GM12875 (cell line): Measurements from ENCODE around the gene STAB1.

Experiments used
- H3K4me3 ChIP-seq: one replicate; pipeline ENCODE4 v1.5.1; 2011; ENCODE audit warnings: low read depth, low read length, control low read depth
- TF ChIP-seq, protein P1 (sequence below): IDR thresholded peaks from 2 replicates; pipeline ENCODE4 v1.5.1; 2011; ENCODE audit warnings: low read depth, mild to moderate bottlenecking, control low read depth, inconsistent platforms, low read length, moderate library complexity, borderline replicate concordance; ENCODE audit not compliant: insufficient read depth

STAB1 gene

DNA sequence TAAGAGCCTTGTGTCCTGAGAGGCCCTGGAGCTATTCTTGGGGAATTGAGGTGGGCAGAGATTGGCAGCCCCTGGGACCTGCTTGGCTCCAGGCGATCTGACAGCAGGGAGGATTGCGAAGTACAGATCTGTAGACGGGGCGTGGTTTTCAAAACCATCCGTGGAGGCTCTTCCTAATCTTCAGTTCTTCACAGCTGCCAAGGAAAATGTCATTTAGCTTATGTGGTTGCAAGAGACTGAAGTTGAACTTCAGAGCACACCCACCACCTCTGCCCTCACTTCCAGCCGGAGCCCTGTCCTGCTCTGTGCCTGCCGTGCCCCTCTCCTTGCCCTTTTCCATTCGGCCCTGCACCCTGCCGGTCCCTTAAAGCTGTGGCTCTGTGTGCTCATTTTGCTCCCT, 26.8 kb upstream of the STAB1 start:
- TF ChIP-seq, protein P1, sequence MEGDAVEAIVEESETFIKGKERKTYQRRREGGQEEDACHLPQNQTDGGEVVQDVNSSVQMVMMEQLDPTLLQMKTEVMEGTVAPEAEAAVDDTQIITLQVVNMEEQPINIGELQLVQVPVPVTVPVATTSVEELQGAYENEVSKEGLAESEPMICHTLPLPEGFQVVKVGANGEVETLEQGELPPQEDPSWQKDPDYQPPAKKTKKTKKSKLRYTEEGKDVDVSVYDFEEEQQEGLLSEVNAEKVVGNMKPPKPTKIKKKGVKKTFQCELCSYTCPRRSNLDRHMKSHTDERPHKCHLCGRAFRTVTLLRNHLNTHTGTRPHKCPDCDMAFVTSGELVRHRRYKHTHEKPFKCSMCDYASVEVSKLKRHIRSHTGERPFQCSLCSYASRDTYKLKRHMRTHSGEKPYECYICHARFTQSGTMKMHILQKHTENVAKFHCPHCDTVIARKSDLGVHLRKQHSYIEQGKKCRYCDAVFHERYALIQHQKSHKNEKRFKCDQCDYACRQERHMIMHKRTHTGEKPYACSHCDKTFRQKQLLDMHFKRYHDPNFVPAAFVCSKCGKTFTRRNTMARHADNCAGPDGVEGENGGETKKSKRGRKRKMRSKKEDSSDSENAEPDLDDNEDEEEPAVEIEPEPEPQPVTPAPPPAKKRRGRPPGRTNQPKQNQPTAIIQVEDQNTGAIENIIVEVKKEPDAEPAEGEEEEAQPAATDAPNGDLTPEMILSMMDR, result no peak
- H3K4me3 ChIP-seq, result no peak overlapping the region

- TF ChIP-seq, protein P1, result no peak
- no peak overlapping the region for H3K4me3 ChIP-seq
Measured at GRCh38 chr3:52469001-52469400, 26.1 kb upstream of the STAB1 start.

DNA sequence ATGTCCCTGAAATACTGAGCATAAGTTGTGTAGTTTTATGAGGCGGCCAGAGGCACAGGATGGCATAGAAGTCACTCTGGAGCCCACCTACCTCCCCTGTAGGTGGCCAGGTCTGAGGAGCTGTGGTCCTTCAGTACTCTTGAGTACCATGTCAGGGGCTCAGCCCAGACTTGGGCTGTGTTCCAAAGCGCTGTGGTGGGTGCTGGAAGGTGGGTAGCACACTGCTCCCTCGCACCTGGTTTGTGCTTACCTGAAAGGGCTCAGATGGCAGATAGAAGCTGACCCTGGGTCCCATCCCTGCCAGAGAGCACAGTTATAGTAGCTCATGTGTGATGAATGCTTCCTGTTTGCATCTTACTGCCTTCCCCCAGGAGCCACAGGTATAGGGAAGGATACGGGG, 24.2 kb upstream of the STAB1 start:
- no peak overlapping the region for H3K4me3 ChIP-seq
- TF ChIP-seq, protein P1, result no peak

DNA sequence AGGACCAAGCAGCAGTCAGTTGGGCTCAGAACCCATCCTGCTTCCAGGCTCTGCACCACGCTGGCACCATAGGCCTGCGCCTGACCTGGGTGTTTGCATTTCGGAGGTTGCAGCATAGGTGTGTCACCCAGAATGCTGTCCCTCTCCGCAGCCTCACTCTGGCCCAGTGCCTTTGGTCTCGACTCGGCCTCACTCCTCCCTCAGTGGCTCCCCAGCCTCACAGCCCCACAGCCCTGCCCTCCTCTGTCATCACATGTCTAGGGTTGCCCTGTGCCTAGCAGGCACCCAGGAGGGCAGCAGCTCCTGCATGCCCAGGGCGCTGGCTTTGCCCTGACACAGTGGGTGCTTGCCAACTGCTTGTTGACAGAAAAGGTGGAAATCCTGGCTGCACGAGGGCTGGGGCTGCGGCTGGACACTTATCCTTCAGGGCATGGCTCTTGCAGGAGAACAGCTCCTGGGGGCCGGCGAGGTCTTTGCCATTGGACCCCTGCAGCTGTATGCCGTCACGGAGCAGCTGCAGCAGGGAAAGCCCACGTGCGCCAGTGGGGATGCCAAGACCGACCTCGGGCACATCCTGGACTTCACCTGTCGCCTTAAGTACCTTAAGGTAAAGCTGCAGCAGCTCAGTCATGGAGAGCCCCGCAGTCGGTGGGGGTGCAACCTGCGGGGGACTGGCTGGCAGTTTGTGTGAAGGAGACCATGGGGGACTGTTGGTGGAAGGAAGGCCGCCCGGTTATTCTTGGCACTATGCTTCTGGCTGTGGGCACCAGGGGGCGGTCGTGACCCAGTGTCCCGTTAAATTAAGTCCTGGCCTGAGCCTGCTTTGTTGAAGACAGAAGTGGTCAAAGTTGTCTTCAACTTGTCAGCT, 23.5 kb upstream of the STAB1 start:
- TF ChIP-seq, protein P1, result peak; percentile 81
- H3K4me3 ChIP-seq, result no peak overlapping the region

DNA sequence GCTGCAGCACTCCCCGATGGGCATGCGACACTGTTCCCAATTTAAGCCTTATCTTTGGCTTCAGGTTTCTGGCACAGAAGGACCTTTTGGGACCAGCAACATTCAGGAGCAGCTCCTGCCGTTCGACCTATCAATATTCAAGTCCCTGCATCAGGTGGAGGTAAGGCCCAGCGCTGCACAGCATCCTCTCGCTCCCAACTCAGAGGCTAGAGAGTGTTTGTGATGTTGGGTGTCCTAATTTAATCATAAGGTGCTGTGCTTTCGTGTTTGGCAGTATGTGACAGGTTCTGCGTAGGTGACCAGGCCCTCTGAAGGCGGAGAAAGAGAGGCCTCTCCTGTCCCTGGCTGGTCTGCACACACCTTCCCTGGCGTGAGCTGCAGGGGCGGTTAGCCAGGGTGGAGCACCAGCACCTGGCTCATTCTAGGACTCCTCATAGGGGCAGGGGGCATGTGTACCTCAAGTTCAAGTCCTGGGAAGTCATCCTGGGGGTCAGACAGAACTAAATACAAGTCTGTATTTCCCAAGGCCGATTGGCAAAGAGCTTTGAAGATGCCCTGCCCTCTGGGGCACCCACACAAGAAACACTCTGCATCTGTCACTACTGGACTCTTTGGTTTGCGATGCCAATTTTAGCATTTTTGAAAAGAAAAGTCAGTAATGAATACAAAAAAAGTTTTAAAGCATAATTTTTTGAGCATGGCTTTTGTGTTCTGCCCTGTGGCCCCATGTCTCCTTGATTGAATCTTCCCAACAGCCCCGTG, 22.7 kb upstream of the STAB1 start:
- no peak overlapping the region for H3K4me3 ChIP-seq
- TF ChIP-seq, protein P1, result no peak

- TF ChIP-seq, protein P1, result no peak
- no peak overlapping the region for H3K4me3 ChIP-seq
Measured at GRCh38 chr3:52473026-52473425, 22.1 kb upstream of the STAB1 start.
